A549 (cell line): ENCODE data around the gene ATP10B.

Source experiments
- CHD2 ChIP-seq: fragments of 150-350 bp; IDR thresholded peaks from 2 replicates; pipeline ENCODE4 v1.6.1; 2014; ENCODE audit warnings: low read length; ENCODE audit not compliant: partially characterized antibody
- CTCF ChIP-seq: fragments of >200 bp; sonication (Bioruptor Twin); formaldehyde crosslinking; IDR thresholded peaks from 3 replicates; pipeline ENCODE4 v1.5.1; 2016
- HEYL ChIP-seq: fragments of 250-450 bp; sonication (Bioruptor Pico); IDR thresholded peaks from 2 replicates; pipeline ENCODE4 v1.8.0; 2021; ENCODE audit warnings: mild to moderate bottlenecking, moderate library complexity
- KDM1A ChIP-seq: fragments of 200-600 bp; sonication (generic); IDR thresholded peaks from 2 replicates; pipeline ENCODE4 v1.6.1; 2016; ENCODE audit warnings: low read depth, mild to moderate bottlenecking
- MAFK ChIP-seq: fragments of 450-650 bp; IDR thresholded peaks from 2 replicates; pipeline ENCODE4 v1.6.1; 2014; ENCODE audit not compliant: partially characterized antibody
- POLR2A ChIP-seq: IDR thresholded peaks from 2 replicates; pipeline ENCODE4 v1.6.1; 2012; ENCODE audit warnings: mild to moderate bottlenecking, low read length
- RCOR1 ChIP-seq: fragments of 150-350 bp; IDR thresholded peaks from 2 replicates; pipeline ENCODE4 v1.6.1; 2014; ENCODE audit warnings: antibody characterized with exemption, low read length, low read depth
- SMC3 ChIP-seq: fragments of >200 bp; sonication (Bioruptor Twin); formaldehyde crosslinking; IDR thresholded peaks from 3 replicates; pipeline ENCODE4 v1.6.1; 2018; ENCODE audit warnings: inconsistent platforms

- no peak for TF ChIP-seq CTCF
- TF ChIP-seq MAFK, result no peak
- no peak for TF ChIP-seq POLR2A
- no peak for TF ChIP-seq SMC3
- no peak for TF ChIP-seq RCOR1
- TF ChIP-seq CHD2, result no peak
- no peak for TF ChIP-seq KDM1A
- TF ChIP-seq HEYL, result no peak
Measured at GRCh38 chr5:160565376-160565775, 286.6 kb downstream of the ATP10B start.
